Transverse colon (tissue), 4 donors: Measurements from ENCODE around the gene LRRC3.

Experiments
- EP300 ChIP-seq: sonication (generic); formaldehyde crosslinking; IDR thresholded peaks from one replicate; pipeline ENCODE4 v1.6.1; 2017; ENCODE audit warnings: antibody characterized with exemption, low read depth
- POLR2A ChIP-seq: fragments of 450-650 bp; IDR thresholded peaks from one replicate; pipeline ENCODE4 v1.6.1; 2016; ENCODE audit warnings: antibody characterized with exemption, mild to moderate bottlenecking, moderate library complexity
- POLR2AphosphoS5 ChIP-seq, 3 donors: sonication (generic); formaldehyde crosslinking; IDR thresholded peaks; one replicate each; pipeline ENCODE4 v1.6.1; 2016; ENCODE audit warnings: antibody characterized with exemption in 3 of 3
- TF ChIP-seq, protein P1 (sequence below), 5 experiments: fragments of 200-600 bp in 3 of 5; fragments of 450-650 bp in 2 of 5; sonication (generic) in 3 of 5; IDR thresholded peaks; 1 replicate in 2 of 5; 2 replicates in 3 of 5; pipeline ENCODE4 v1.5.1; 2016 to 2017; ENCODE audit warnings: antibody characterized with exemption in 5 of 5, inconsistent platforms in 3 of 5, mild to moderate bottlenecking in 2 of 5, moderate library complexity in 1 of 5

DNA sequence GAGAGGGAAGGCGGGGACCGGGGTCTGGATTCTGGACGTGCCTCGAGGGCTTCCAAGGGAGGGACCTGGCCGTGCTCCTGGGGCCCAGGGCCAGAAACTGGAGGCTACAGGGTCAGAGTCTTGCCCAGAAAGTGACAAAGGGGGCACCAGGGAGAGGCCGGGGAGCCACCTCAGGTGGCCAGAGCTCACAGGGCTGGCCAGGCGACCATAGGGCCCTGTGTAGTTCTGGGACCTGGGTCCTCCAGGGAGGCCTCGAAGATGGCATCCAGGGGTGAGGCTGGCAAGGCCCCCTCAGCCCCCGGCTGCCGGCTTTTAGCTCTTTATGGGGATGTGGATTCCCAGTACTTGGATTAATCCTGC is 14.3 kb upstream of the LRRC3 start:
- TF ChIP-seq, protein P1, sequence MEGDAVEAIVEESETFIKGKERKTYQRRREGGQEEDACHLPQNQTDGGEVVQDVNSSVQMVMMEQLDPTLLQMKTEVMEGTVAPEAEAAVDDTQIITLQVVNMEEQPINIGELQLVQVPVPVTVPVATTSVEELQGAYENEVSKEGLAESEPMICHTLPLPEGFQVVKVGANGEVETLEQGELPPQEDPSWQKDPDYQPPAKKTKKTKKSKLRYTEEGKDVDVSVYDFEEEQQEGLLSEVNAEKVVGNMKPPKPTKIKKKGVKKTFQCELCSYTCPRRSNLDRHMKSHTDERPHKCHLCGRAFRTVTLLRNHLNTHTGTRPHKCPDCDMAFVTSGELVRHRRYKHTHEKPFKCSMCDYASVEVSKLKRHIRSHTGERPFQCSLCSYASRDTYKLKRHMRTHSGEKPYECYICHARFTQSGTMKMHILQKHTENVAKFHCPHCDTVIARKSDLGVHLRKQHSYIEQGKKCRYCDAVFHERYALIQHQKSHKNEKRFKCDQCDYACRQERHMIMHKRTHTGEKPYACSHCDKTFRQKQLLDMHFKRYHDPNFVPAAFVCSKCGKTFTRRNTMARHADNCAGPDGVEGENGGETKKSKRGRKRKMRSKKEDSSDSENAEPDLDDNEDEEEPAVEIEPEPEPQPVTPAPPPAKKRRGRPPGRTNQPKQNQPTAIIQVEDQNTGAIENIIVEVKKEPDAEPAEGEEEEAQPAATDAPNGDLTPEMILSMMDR (IDR thresholded peaks at IDR 0.05): no peak
- TF ChIP-seq POLR2AphosphoS5 (IDR thresholded peaks at IDR 0.05) (no peak), POLR2A (no peak), EP300 (no peak)
